Tibial nerve (tissue), 4 donors: ENCODE measurements around the gene PARD3B.

ENCODE experiments used
- CTCF ChIP-seq, 5 experiments: fragments of 200-600 bp in 3 of 5; fragments of 450-650 bp in 2 of 5; sonication (generic) in 3 of 5; IDR thresholded peaks; one replicate each; pipeline ENCODE4 v1.5.1; 2016 to 2019; ENCODE audit warnings: antibody characterized with exemption in 5 of 5, mild to moderate bottlenecking in 3 of 5, moderate library complexity in 2 of 5
- EP300 ChIP-seq, 2 donors: sonication (generic); formaldehyde crosslinking; IDR thresholded peaks; one replicate each; pipeline ENCODE4 v1.6.1; 2017; ENCODE audit warnings: antibody characterized with exemption in 2 of 2, mild to moderate bottlenecking in 1 of 2

GRCh38 chr2:205169464-205169863, 624.2 kb downstream of the PARD3B start:
- no peak for TF ChIP-seq CTCF (IDR thresholded peaks at IDR 0.05)
- TF ChIP-seq EP300 (IDR thresholded peaks at IDR 0.05): no peak
